GM12874 (cell line): Measurements from ENCODE around the gene CDH13.

Source experiments
- CTCF ChIP-seq: IDR thresholded peaks from 2 replicates; pipeline ENCODE4 v1.5.1; 2011; ENCODE audit warnings: low read depth, mild to moderate bottlenecking, control low read depth, low read length, moderate library complexity; ENCODE audit not compliant: insufficient read depth

CDH13 gene

DNA sequence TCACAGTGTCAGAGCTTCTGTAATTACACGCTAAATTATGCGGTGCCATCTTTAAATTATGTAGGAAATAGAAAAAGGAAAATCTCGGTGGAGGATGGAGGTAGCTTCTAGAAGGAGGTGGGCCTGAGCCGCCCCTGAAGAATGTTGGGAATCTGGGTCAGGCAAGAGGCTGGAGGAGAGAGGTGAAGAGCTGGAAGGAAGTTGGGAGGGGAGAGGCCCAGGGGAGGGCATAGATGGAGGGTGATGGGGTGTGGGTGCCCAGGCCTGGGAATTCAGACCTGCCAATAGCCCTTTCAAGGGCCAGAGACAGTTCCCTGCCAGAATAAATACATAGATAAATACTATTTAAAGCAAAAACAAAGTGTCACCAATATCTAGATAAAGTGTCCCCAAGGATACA, 766.0 kb downstream of the CDH13 start:
- no peak for TF ChIP-seq CTCF

GRCh38 chr16:83393196-83393981, 766.6 kb downstream of the CDH13 start:
- TF ChIP-seq CTCF: no peak

DNA sequence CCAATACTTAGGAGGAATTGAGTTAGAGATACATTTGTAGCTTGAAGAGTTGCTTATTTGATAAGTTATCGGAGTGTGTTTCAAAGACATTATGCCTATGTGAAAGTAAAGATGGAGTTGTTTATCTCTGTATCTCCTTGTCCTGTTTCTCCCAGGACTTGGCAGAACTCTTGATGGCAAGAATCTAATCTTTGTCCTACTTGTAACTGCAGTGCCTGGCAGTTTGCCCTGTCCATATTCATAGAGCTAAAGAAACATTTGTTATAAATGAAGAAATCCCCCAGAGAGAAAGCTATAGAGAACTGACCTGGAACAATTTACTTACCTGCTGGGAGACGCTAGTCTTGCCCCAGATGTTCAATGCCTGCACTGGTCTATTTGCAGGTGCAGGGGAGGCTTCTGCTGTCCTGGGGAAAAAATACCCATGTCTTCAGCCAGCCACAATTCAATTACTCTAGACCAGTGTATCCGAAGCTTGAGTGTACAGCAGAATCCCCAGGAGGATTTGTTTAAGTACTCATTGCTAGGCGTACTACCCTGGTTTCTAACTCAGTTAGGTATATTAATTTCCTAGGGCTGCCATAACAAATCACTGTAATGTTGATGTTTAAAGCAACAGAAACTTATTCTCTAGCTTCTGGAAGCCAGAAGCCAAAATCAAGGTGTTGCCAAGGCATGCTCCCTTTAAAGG, 771.0 kb downstream of the CDH13 start:
- no peak for TF ChIP-seq CTCF

DNA sequence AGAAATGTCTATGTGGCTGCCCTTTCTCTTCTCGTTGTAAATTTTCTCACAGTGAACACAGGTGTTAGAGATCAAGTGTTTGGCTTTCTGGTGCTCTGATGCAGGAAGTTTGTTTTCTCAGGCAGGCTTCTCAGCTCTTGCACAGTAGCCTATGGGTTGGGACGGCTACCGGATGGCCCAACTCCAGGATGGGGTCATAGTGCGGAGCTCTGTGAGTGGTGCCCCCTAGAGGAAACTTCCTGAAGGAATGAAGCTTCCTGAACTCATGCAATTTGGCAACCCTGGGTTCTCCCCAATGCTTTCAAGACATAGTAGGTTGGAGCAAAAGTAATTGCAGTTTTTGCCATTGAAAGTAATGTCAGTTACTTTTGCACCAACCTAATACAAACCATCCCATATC, 773.5 kb downstream of the CDH13 start:
- TF ChIP-seq CTCF: no peak

GRCh38 chr16:83402160-83402814, 775.5 kb downstream of the CDH13 start:
- TF ChIP-seq CTCF: 0 out of 2 replicates have a peak, but pooled peaks have one; percentile 9

DNA sequence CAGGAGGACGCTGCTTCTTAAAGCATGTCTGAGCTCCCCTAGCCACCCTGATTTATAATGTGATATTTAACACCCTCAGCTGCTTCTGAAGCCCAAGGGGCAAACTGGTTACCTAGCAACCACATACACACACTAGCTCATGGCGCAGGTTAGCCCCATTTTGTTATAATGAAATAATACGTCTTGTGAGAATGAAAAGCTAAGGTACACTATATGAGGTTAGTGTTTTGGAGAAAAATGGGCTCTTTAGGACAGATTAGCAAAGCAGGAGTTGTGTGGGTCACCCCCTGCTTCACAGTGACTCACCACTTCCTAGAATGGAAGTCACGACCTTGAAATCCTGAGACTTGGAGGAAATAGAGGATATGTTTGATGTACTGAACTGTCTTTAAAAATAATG, 776.2 kb downstream of the CDH13 start:
- no peak for TF ChIP-seq CTCF

- TF ChIP-seq CTCF: no peak
Measured at GRCh38 chr16:83403761-83404160, 777.0 kb downstream of the CDH13 start.
